ENCODE results near the gene CACNA1D.

Gene CACNA1D

DNA sequence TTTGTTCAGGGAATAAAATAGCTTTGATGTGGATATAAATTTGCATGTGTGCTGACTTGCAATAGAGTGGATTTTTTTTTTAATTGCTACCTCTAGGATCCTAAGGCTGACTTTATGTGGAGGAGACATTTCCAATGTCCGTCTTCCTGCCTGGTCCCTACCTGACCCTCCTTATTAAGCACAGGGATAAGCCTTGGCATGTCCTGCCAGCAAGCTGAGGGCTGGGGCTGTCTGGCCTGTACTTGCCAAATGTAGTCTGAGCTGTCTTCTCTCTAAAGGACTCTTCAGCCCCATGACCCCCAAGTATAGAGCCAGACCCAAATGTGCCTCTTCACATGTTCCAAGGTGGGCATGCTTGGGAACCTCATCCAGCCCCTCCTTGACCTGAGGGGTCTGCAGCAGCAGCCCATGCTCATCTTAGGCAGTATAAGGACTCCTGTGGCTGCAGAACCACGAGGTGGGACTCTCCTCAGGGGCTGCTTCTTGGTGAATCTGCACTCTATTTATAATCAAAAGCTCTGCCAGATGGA is 88.8 kb downstream of the CACNA1D start:
- no peak for DNase-seq

DNA sequence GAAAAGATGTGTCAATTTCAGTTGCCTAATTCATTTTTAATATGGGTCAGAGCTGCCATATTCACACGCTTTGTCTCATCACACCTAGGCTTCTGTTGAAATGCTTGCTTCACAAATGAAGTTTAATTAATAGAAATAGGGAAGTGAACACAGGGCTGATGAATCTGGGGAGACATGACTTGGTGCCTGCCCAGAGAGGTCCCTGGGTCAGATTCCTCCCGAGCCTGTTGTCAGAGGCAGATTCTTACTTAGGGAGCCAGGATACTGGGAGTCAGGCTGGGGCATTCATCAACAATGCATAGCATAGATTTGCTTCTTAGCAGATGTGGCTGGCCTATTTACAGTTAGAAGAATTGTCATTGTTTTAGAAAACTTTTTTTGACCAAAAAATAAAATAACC is 90.6 kb downstream of the CACNA1D start:
- DNase-seq = peak; percentile 7

DNA sequence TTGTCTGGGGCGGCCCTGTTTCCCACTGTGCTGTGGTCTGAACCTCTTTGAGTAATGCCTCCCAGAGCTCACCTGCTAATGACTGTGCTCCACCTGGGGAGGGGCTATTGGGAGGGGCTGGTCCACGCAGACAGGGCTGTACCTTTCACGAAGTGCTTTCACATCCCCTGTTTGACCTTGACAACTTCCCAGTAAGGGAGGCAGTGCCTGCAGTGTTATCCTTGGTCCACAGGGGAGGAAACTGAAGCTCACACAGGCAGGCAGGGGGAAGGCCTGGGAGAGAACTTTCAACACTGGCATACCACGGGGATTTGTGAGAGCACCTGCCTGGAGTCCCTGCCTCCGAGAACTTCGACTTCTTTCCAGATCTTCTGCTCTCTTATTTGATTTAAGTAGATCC is 91.2 kb downstream of the CACNA1D start:
- DNase-seq = no peak

DNA sequence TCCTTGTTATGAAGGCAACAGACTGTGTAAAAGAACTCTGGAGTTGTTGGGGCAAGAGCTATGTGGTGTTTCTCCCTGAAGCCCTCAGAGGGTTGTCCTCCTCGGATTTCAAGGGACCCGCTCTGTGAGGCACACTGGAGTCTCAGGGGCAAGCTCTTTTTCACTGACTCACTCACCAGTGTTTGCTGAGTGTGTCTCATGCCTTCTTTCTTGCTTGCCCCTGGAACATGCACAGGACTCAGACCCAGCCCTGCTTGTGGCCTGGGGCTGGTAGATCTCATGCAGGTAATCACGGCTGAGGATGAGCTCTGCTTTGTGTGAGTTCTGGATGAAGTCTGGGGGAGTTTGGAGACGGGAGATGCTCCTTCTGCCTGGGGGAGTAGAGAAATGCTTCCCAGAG is 93.7 kb downstream of the CACNA1D start:
- DNase-seq = no peak

DNA sequence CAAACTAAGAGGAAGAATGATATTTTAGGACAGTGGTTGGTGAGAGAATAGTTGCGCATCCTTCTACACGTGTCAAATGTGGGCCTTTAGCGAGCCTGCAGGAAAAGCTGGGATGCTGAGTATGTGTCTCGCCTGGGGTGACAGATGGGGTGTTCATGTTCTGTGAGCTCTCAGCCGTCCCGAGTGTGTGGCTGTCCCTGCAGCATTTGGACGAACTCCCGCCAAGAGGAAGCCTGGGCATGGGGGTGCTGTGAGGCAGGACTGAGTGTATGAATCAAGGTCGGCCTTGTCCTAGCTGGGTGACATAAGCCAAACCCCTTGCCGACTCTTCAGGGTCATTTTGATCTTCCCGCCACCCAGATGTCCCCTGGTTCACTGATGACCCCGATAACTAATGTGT is 94.8 kb downstream of the CACNA1D start:
- no peak for DNase-seq

DNA sequence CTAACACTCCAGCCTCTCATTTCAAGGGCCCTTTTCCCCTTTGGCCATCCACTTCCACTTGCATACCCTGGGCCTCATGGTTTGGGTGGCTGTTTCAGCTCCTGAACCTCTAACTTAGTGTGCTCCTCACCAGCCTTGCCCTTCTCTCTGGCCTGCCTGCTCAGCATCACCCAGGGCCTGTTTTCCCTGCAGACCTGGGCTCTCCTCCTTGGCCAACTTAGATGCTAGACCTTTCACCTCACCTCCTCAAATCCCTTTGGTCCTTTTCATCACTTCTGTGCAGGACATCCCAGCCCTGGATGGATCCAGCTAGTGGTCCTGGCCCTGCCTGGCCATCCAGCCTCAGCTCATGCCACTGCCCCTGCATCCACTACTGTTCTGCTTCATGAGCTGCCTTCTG is 95.4 kb downstream of the CACNA1D start:
- DNase-seq = no peak

DNA sequence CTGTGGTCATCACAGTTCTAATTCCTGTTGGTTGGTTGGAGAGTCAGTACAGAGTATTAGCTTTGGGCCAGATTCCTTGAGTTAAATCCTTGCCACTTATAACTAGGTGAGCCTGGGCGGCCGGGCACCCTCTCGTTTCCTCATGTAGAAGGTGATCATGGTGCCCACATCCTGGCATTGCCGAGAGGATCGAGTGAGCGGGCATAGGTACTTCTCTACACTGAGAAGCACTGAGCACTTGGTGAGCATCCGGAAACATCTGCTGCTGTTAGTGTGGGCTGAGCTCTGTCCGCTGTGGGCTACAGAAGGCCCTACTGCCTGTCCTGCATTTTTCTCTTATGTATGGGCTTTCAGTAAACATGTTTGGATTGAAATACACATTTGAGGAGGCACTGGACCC is 96.2 kb downstream of the CACNA1D start:
- no peak for DNase-seq

DNA sequence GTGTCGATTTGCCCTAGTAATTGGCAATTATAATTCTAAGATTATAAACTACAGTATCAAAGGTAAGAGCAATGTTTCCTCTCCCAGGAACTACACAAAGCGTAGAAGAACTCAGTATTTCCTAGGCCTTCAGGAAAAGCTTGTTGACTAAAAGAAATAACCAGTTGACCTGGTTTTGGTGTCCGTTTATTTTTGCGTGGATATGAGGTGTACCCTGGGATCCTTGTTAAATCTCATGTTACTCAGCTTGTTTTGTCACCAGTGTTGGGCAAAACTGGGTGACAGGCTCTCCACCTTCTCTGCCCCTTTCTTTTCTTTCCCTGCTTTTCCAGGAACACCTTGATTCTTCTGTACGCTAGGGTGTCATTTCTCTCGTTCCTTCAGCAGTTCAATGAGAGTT is 97.2 kb downstream of the CACNA1D start:
- DNase-seq = no peak

DNA sequence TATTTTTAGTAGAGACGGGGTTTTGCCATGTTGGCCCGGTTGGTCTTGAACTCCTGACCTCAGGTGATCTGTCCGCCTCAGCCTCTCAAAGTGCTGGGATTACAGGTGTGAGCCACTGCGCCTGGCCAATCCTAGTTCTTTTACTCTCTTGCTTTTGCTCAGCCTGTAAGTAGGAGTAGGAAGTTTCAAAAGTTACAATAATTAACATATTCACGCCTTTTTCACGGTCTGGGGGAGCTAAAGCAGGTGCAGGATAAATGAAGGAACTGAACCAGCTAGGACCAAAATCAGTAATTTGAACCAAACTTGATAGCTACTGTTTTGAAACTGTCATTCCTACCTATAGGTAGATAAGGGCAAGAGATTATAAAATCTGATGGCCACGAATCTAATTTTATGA is 98.5 kb downstream of the CACNA1D start:
- no peak for DNase-seq

DNA sequence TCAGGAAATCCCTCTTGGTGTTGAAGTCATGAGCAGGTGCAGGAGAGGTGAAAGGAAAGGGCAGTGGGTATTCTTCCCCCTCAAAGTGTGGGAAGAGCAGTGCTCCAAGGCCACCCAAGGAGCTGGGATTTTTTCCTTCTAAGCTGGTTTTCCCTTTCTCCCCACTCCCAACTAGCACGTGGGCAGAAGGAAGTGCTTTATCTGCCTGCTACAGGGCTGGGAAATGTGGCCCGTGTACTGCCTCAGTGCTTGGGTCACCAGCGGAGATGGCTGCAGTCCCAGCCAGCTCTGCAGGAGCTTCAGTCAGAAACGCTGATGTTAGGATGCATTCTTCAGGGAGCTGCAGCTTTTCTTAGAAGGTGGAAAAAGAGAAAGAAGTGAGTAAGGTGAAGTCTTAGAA is 99.2 kb downstream of the CACNA1D start:
- no peak for DNase-seq

DNA sequence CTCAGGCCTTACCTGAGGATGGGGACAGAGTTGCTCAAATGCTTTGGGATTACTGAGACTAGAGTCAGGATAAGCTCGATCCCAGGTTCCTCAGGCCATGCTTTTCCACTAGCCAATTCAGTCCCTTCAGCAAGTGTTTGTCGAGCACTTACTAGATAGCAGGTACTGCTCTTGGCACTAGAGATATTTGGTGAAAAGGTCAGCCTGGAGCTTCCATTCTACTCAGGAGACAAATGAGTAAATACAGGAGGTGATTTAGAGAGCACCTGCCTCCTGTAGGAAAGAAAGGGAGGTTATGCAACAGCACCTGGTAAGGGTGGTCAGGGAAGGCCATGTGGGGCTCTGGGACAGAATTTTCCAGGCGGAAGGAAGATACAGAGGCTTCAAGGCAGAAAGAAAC is 99.9 kb downstream of the CACNA1D start:
- DNase-seq = no peak

DNA sequence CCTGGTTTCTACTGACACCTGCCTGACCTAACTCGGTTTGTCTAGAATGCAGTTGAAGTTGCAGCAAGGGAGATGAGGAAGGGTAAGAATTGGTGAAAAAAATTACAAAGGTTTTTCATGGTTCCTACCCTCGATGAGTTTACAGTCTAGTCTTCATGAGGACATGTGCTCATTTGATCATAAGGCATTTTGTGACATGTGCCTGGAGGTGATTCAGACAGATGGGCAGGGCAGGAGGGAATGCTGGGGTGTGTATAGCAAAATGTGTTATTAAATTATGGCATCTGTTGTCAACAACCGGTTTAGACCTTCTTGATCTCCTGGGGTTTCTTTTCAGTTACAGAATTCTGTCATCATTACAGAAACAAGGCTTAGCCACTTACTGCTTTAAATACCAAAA is 101.2 kb downstream of the CACNA1D start:
- no peak for DNase-seq

DNA sequence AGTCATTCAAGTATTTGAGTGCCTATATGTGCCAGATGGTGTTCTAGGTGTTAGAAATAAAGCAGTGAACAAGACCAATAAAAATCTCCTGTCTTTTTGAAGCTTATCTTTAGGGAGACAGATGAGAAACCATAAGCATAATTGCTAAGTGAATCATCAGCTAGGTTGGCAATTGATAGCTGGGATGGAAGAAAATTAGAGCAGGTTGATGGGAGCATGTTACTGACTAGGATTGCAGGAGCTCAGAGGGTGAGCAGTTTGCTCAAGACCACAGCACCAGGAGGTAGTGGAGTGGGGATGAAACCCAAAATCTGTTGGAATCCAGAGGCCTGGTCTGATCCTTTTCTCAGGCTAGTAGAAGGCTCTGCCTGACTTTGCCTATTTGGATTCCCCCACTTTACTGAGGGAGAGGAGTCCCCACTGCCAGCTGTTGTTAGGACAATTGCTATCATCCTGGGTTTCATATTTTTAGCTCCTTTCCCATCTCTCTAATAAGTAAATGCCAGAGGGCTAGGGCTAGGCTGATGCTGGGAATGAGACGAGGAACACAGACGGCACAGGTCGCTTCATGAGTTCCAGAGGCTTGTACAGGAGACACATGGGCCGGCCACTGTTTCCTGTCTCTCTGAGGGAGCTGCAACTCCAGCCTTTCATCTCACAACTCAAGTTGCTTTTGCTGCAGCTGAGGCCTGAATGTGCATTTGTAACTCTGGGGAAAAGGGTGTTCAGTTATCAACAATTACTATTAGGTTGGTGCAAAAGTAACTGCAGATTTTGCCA is 102.9 kb downstream of the CACNA1D start:
- no peak for DNase-seq

DNA sequence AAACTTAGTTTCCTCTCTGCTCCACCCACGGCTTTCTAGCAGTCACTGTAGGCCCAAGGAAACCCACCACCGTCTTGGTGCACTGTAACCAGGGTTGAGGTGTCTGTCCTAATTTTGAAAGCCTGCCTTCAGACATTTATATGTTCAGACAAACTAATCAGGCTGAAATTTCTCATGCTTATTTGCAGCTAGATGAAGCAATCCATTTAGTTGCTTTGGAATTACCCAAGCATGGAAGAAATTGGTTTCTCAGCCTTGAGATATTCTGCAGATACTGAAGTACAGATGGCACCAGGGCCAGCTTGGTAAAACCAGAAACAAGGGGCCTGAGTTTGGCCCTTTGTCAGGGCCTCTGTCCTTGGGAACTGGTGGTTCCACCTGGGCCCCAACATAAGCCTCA is 105.4 kb downstream of the CACNA1D start:
- no peak for DNase-seq

DNA sequence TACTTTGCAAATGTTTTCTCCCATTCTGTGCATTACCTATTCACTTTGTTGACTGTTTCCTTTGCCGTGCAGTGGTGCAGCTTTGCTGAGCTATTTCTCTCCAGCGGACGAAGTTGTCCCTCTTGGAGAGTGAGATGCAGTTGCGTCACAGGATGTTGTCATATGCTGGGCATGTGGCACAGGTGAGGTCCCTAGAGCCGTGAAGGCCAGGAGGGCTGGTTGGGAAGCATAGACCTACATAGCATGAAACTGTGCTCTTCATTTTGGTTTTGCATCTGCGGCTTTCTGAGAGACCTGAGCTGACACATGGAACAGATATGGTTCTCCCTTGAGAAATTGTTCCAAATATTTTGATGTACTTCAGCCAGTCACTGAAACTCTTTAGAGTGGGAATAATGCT is 108.5 kb downstream of the CACNA1D start:
- DNase-seq = no peak

DNA sequence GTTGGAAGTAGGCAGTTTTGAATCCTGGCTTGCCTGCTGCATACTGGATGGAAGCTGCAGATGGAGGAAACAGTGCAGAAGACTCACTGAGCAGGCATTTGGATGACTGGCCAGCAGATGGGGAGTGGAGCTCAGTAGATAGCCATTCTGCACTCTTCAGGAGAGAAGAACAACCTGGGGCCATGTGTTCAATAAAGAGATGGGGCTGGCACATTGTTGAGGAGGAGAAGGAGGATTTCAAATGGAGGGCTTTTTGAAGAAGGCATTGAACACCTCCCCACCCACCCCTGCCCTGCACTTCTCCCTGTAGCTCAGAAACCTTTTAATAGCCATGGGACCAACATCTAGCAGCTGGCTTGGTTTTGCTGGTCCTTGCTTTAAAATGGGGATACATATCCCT is 109.8 kb downstream of the CACNA1D start:
- no peak for DNase-seq

DNA sequence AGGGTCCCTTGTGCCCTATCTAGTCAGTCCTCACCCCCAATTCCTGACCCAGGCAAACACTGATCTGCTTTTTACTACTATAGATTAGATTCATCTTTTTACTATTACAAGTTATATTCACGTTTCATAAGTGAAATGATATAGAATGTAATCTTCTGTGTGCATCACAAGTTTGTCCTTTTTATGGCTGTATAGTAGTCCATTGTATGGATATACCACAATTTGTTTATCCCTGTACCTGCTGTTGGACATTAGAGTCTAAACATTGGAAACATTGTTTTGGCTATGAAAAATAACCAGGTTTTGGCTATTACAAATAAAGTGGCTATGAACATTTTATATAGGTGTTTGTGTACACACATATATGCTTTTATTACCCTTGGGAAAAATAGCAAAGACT is 112.4 kb downstream of the CACNA1D start:
- DNase-seq = no peak

DNA sequence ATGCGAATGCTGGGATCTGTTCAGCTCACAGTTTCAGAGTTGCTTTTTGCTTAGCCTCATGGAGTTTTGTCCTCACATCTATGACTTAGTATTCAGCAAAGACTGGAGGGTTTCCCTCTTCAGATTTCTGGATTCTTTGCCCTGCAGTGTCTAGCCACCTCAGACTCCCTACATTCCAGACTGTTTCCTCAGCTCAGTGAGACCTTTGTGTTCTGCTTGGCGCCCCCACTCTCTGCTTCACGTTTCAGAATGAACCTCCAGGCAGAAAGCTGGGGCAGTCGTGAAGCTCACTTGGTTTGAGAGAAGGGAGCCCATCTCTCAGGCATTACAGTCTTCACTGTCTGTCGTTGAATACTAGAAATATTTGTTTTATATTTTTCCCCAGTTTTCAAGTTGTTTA is 118.1 kb downstream of the CACNA1D start:
- no peak for DNase-seq

DNA sequence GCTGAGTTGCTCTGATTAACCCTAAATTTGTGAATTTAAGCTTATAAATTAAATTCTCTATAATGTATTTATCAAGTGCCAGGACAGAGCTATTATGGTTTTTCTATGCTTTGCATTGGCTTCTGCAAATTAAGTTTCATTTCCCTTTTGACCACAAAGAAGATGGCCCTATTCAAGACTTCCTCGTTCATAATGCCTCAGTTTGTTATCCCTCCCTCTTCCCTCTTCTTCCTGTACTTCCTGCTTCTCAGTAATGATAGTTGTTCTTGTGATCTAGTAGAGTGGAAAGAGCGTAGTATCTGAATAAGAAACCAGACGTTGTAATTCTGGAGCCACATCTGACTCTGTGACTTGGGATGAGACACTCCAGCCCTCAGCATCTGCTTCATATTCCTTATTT is 118.7 kb downstream of the CACNA1D start:
- DNase-seq = peak; percentile 89

DNA sequence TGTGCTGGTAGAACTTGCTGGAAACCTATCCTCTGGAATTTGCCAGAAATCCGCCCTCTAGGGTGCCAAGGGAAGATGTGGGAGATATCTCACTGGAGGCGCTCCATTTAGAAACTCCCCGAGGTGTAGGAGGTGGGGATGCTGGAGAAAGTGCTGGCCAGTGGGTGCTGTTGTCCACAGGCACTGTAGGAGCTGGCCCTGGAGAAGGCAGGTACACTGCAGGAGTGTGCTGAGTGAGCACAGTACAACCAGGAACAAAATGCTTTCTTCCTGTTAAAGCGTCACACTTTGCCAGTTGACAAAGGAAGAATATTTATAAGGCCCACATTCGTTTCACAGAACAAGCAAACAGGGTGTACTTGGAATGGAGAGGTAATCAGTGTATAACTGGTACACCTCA is 119.9 kb downstream of the CACNA1D start:
- DNase-seq = no peak

DNA sequence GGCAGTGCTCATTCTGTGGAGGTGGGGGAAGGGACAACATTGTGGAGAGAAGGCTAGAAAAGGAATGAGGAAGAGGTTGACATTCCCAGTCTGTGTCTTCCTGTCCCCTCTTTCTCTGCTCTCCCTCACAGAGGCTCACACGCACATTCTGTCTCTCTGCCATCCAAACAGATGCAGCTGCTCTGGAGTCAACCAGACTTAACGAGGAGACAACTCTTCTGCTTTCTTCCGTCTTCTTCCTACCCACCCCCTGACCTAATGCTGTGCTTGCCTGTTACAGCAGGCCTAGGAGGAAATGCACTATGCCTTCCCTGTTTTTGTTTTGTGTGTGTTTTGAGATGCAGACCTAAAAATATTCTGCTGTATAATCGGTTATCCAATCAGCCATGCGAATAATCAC is 121.9 kb downstream of the CACNA1D start:
- DNase-seq = peak; percentile 38

DNA sequence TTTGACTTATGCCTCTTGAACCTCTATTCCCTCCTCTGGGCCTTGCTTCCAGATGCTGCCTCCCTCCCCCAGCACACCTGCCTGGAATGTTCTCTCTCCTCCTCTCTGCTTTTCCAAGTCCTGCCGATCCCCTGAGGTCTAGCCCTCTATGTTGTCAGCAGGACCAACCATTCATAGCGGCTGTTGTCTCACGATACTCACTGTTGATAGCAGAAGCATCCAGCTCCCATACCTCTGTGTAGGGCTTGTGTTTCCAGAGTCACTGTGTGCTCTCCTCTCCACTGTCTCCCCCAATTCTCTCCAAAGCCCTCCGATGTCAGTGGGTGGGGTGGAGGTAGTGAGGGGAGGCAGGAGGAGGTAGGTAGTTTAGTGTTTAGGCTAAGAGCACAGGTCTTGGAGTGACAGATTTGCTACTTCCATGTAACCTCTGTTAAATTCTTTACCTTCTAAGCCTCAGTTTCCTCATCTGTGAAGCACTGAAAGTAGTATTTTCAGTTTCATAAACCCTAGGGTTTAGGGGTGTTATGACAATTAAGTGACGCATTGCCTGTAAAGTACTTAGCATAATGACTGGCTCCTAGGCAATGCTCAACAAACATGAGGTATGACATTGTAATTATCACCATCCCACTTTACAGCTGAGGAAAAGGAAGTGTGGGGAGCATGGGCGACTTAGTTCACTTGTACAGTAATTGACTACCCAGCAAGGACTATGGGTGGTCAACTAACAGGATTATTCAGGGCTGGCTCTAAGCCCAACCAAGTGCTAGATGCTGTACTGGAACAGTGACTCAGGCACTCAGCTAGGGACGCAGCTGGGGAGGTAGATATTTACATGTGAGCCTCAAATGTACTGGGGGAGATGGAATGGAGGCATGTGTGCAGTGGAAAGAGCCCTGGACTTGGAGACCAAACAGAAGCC is 122.8 kb downstream of the CACNA1D start:
- DNase-seq = peak; percentile 1

DNA sequence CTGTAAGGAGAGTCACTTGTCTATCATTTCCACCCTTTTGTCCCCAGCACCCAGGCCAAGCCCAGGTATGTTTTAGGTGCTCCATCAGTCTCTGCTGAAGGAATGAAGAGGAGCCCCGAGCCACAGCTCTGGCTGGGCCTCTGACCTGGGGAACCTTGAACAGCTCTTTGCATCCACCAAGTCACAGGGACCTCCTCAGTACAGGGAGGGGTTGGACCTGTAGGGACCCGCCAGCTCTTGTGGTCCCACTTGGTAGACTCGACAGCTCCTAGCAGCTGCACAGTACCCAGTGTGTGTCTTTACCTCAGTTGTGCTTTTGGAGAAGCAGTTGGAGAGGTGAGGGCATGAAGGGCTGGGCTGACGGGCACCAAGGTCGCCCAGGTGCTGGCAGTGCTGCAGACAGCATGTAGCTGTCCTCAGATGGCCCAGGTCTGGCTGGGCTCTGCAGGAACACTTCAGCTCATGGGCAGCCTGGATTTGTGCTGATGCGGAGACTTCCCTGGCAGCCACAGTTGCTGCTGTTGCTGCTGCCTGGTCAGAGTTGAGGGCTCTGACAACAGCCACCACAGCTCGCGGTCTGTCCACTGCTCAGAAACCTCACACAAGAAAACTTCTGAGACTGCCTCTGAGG is 123.6 kb downstream of the CACNA1D start:
- DNase-seq = no peak

DNA sequence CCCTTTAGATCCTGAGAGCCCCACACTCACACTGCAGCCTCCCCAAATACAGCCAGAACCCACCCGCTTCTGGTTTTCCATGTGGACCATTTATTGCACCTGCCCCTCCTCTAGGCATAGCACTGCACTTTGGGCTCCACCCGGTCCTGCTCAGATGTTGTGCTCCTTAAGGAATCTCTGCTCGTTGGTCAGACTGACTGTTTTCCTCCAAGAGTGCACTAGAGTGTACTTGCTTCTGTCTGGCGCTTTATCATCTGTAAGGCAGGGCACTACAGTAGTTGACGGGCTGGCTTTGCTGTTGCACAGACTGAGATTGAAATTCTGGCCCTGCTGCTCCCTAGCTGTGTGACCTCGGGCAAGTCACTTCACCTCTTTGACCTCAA is 124.1 kb downstream of the CACNA1D start:
- no peak for DNase-seq

All from inflammatory macrophage treated with lipopolysaccharide for 4 hours (primary cell).